Measurements from ENCODE around the gene IKBKE.

IKBKE gene

DNA sequence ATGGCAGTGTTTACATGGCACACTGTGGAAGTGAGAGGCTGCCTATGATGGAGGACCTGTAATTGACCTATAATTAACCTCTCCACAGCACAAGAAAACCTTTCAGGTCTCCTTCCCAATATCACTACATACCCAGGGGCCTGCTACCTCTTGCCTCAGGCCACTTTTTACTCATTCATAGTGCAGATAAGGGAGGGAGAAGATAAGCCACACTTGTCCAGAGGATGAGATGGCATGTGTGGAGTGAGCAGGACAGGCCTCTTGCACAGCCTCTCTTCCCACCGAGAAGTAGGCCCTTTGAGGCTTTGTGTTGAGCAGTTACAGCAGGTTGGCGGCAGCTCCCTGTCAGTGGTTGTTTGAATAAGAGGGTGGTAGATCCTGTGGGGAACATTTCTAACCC lies 31.1 kb upstream of the IKBKE start:
- H3K36me3 ChIP-seq (replicated peaks in 1 of 2; ENCODE audit: control insufficient read depth in 2 of 2, insufficient read depth in 2 of 2, low read length in 2 of 2), result peaks cover 33 to 100% of the 10 kb centered on the region in 2 donors

DNA sequence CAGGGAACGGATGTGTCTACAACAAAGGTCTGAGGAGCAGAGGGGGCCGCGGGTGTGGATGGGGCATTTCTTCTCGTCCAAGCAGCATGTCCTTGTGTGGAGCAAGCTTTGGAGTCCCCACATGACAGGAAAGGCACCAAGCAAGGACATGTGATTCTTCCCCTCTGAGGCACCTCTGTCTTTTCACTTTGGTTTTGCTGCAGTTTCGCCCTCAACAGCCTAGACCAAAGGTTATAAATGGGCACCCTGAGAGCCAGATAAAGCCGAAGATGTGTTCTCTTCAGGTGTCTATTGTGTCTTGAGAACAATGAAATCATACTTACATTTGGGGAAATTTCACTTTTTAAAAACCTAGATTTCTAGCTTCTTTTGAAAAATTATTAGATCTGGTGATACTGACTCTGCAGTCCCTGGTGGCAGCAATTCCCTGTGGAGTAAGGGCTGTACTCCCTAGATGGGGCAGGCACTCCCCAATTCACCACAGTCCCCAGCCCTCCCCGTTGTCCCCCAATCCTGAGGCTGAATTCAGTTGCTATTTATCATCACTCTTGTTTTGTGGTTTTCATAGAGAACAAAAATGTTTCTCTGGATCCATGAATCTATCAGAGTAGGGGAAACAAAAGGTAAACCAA lies 28.8 kb upstream of the IKBKE start:
- Histone ChIP-seq H3K27me3 (ENCODE audit: control insufficient read depth in 3 of 3, insufficient read depth in 3 of 3, low read depth in 1 of 3, low read length in 3 of 3) (no peaks in the 10 kb centered on the region), H2BK5ac (ENCODE audit: low read length) (no peak overlapping the region), H3K79me1 (ENCODE audit: low read depth, low read length) (no peaks in the 10 kb centered on the region), H3K23ac (ENCODE audit: low read depth, low read length, poor library complexity) (no peak overlapping the region), H3K4me3 (ENCODE audit: low read length in 2 of 2) (no peak overlapping the region), H2AFZ (ENCODE audit: low read length) (no peak overlapping the region), H3K36me3 (replicated peaks in 1 of 2; ENCODE audit: control insufficient read depth in 2 of 2, insufficient read depth in 2 of 2, low read length in 2 of 2) (peaks cover 39 to 100% of the 10 kb centered on the region in 2 donors), H4K91ac (ENCODE audit: low read depth, low read length, poor library complexity) (no peak overlapping the region), H2BK15ac (ENCODE audit: low read length) (no peak overlapping the region), H2AK5ac (ENCODE audit: low read depth, low read length) (no peak overlapping the region), H3K9me3 (replicated peaks in 1 of 2; ENCODE audit: control insufficient read depth in 2 of 2, insufficient read depth in 1 of 2, low read depth in 1 of 2, low read length in 2 of 2) (peaks cover 0 to 5% of the 10 kb centered on the region in 2 donors), H2BK12ac (ENCODE audit: low read length) (no peak overlapping the region), H4K8ac (ENCODE audit: low read depth, low read length) (no peak overlapping the region), H3K4me2 (ENCODE audit: insufficient read depth, low read length, poor library complexity, severe bottlenecking) (no peak overlapping the region), H3K9ac (ENCODE audit: low read depth, low read length, poor library complexity) (no peak overlapping the region), H2BK120ac (ENCODE audit: low read depth, low read length) (no peak overlapping the region), H3K18ac (ENCODE audit: low read length) (no peak overlapping the region), H3K4me1 (ENCODE audit: control insufficient read depth in 2 of 2, insufficient read depth in 1 of 2, low read depth in 1 of 2, low read length in 2 of 2) (peaks cover 0 to 3% of the 10 kb centered on the region in 2 donors), H3K27ac (replicated peaks; ENCODE audit: low read length) (no peak overlapping the region), H3K4ac (ENCODE audit: low read length) (no peak overlapping the region), H3K14ac (ENCODE audit: low read length) (no peak overlapping the region)
- DNase-seq (ENCODE audit: low spot score), result no peak
- no CpG with 5 or more reads among the region's 7 CpGs for WGBS, 2 donors (ENCODE audit: extremely low coverage in 2 of 2, insufficient read length in 2 of 2, insufficient replicate concordance in 1 of 2)

More for the DNA sequence above, 31.1 kb upstream of the IKBKE start:
- Histone ChIP-seq H3K23ac (ENCODE audit: low read depth, low read length, poor library complexity) (peak overlapping the region; percentile 56), H3K4me3 (ENCODE audit: low read length in 2 of 2) (no peak overlapping the region), H3K9ac (ENCODE audit: low read depth, low read length, poor library complexity) (no peak overlapping the region), H2BK15ac (ENCODE audit: low read length) (no peak overlapping the region), H3K4me2 (ENCODE audit: insufficient read depth, low read length, poor library complexity, severe bottlenecking) (no peak overlapping the region), H2AK5ac (ENCODE audit: low read depth, low read length) (no peak overlapping the region), H3K4ac (ENCODE audit: low read length) (no peak overlapping the region), H3K79me1 (ENCODE audit: low read depth, low read length) (no peaks in the 10 kb centered on the region), H3K14ac (ENCODE audit: low read length) (no peak overlapping the region), H4K8ac (ENCODE audit: low read depth, low read length) (no peak overlapping the region), H3K4me1 (ENCODE audit: control insufficient read depth in 2 of 2, insufficient read depth in 1 of 2, low read depth in 1 of 2, low read length in 2 of 2) (no peaks in the 10 kb centered on the region), H2BK5ac (ENCODE audit: low read length) (no peak overlapping the region), H2AFZ (ENCODE audit: low read length) (no peak overlapping the region), H3K18ac (ENCODE audit: low read length) (no peak overlapping the region), H3K27me3 (ENCODE audit: control insufficient read depth in 3 of 3, insufficient read depth in 3 of 3, low read depth in 1 of 3, low read length in 3 of 3) (no peaks in the 10 kb centered on the region), H2BK120ac (ENCODE audit: low read depth, low read length) (no peak overlapping the region), H3K9me3 (replicated peaks in 1 of 2; ENCODE audit: control insufficient read depth in 2 of 2, insufficient read depth in 1 of 2, low read depth in 1 of 2, low read length in 2 of 2) (peaks cover 0 to 5% of the 10 kb centered on the region in 2 donors), H3K27ac (replicated peaks; ENCODE audit: low read length) (no peak overlapping the region), H2BK12ac (ENCODE audit: low read length) (no peak overlapping the region), H4K91ac (ENCODE audit: low read depth, low read length, poor library complexity) (no peak overlapping the region)
- DNase-seq (ENCODE audit: low spot score), result no peak
- no CpG with 5 or more reads among the region's 2 CpGs for WGBS, 2 donors (ENCODE audit: extremely low coverage in 2 of 2, insufficient read length in 2 of 2, insufficient replicate concordance in 1 of 2)

DNA sequence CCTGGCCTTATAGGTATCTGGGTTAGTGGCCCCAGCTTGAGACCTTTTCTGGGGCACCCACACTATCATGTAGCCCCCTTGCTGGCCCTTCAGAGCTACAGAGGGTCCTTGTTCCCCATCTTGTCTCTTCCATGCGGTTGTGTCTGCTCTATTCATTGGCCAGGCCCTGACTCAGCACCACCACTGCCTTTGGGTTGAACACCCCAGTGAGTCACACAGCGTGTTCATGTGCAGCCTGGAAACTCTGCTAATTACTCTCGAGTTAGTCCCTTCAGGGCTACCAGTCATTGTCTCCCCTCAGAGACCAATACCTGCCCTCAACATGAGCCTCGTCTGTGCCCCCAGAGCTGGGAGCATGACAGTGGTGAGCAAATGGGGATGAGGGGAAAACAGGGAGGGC lies 28.2 kb upstream of the IKBKE start:
- Histone ChIP-seq H3K23ac (ENCODE audit: low read depth, low read length, poor library complexity) (no peak overlapping the region), H2BK5ac (ENCODE audit: low read length) (no peak overlapping the region), H3K27ac (replicated peaks; ENCODE audit: low read length) (no peak overlapping the region), H3K9ac (ENCODE audit: low read depth, low read length, poor library complexity) (no peak overlapping the region), H4K8ac (ENCODE audit: low read depth, low read length) (no peak overlapping the region), H3K4me2 (ENCODE audit: insufficient read depth, low read length, poor library complexity, severe bottlenecking) (no peak overlapping the region), H2BK12ac (ENCODE audit: low read length) (no peak overlapping the region), H3K4ac (ENCODE audit: low read length) (no peak overlapping the region), H3K79me1 (ENCODE audit: low read depth, low read length) (no peaks in the 10 kb centered on the region), H4K91ac (ENCODE audit: low read depth, low read length, poor library complexity) (no peak overlapping the region), H3K14ac (ENCODE audit: low read length) (no peak overlapping the region), H2AFZ (ENCODE audit: low read length) (no peak overlapping the region), H3K18ac (ENCODE audit: low read length) (no peak overlapping the region), H3K9me3 (replicated peaks in 1 of 2; ENCODE audit: control insufficient read depth in 2 of 2, insufficient read depth in 1 of 2, low read depth in 1 of 2, low read length in 2 of 2) (peaks cover 0 to 5% of the 10 kb centered on the region in 2 donors), H3K36me3 (replicated peaks in 1 of 2; ENCODE audit: control insufficient read depth in 2 of 2, insufficient read depth in 2 of 2, low read length in 2 of 2) (peaks cover 37 to 100% of the 10 kb centered on the region in 2 donors), H2BK120ac (ENCODE audit: low read depth, low read length) (no peak overlapping the region), H3K4me1 (ENCODE audit: control insufficient read depth in 2 of 2, insufficient read depth in 1 of 2, low read depth in 1 of 2, low read length in 2 of 2) (peaks cover 0 to 3% of the 10 kb centered on the region in 2 donors), H3K4me3 (ENCODE audit: low read length in 2 of 2) (no peak overlapping the region), H2BK15ac (ENCODE audit: low read length) (no peak overlapping the region), H3K27me3 (ENCODE audit: control insufficient read depth in 3 of 3, insufficient read depth in 3 of 3, low read depth in 1 of 3, low read length in 3 of 3) (no peaks in the 10 kb centered on the region), H2AK5ac (ENCODE audit: low read depth, low read length) (no peak overlapping the region)
- DNase-seq (ENCODE audit: low spot score), result no peak
- no CpG with 5 or more reads among the region's 4 CpGs for WGBS, 2 donors (ENCODE audit: extremely low coverage in 2 of 2, insufficient read length in 2 of 2, insufficient replicate concordance in 1 of 2)

DNA sequence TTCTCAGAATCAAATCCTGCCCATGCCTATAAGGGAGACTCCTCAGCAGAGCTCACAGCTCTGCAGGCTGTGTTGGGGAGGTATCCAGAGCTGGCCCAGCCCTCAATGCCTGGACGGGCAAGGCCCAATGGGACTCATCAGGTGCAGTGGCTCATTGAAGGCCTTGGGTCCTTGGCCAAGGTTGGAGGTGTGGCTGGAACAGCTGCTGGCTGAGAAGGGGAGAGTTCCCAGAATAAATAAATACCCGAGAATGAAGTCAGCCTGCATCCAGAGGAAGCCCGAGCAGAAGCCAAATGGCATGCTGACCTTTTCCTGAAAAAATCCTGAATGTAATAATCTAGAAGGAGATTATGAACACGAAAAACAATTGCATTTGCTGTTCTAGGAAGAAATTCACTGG lies 25.2 kb upstream of the IKBKE start:
- H2AFZ ChIP-seq (ENCODE audit: low read length), result no peak overlapping the region
- WGBS, 2 donors (ENCODE audit: extremely low coverage in 2 of 2, insufficient read length in 2 of 2, insufficient replicate concordance in 1 of 2), result no CpG with 5 or more reads among the region's 4 CpGs
- H3K4me1 ChIP-seq (ENCODE audit: control insufficient read depth in 2 of 2, insufficient read depth in 1 of 2, low read depth in 1 of 2, low read length in 2 of 2), result peaks cover 0 to 3% of the 10 kb centered on the region in 2 donors
- H3K9ac ChIP-seq (ENCODE audit: low read depth, low read length, poor library complexity), result no peak overlapping the region
- H3K14ac ChIP-seq (ENCODE audit: low read length), result no peak overlapping the region
- H3K4me3 ChIP-seq (ENCODE audit: low read length in 2 of 2), result no peak overlapping the region
- H3K9me3 ChIP-seq (replicated peaks in 1 of 2; ENCODE audit: control insufficient read depth in 2 of 2, insufficient read depth in 1 of 2, low read depth in 1 of 2, low read length in 2 of 2), result peaks cover 0 to 4% of the 10 kb centered on the region in 2 donors
- H3K4me2 ChIP-seq (ENCODE audit: insufficient read depth, low read length, poor library complexity, severe bottlenecking), result no peak overlapping the region
- H3K4ac ChIP-seq (ENCODE audit: low read length), result no peak overlapping the region
- no peak overlapping the region for H2BK5ac ChIP-seq (ENCODE audit: low read length)
- no peak overlapping the region for H2BK12ac ChIP-seq (ENCODE audit: low read length)
- H3K27me3 ChIP-seq (ENCODE audit: control insufficient read depth in 3 of 3, insufficient read depth in 3 of 3, low read depth in 1 of 3, low read length in 3 of 3), result no peaks in the 10 kb centered on the region
- H3K27ac ChIP-seq (replicated peaks; ENCODE audit: low read length), result no peak overlapping the region
- H2BK120ac ChIP-seq (ENCODE audit: low read depth, low read length), result no peak overlapping the region
- no peak overlapping the region for H2BK15ac ChIP-seq (ENCODE audit: low read length)
- H3K23ac ChIP-seq (ENCODE audit: low read depth, low read length, poor library complexity), result no peak overlapping the region
- no peak overlapping the region for H2AK5ac ChIP-seq (ENCODE audit: low read depth, low read length)
- H4K8ac ChIP-seq (ENCODE audit: low read depth, low read length), result no peak overlapping the region
- H3K79me1 ChIP-seq (ENCODE audit: low read depth, low read length), result no peaks in the 10 kb centered on the region
- H4K91ac ChIP-seq (ENCODE audit: low read depth, low read length, poor library complexity), result no peak overlapping the region
- no peak overlapping the region for H3K18ac ChIP-seq (ENCODE audit: low read length)
- H3K36me3 ChIP-seq (replicated peaks in 1 of 2; ENCODE audit: control insufficient read depth in 2 of 2, insufficient read depth in 2 of 2, low read length in 2 of 2), result peaks cover 32 to 100% of the 10 kb centered on the region in 2 donors
- DNase-seq (ENCODE audit: low spot score), result no peak

Measured in neuronal stem cell (in vitro differentiated cells).